HepG2 (cell line): Measurements from ENCODE around the gene UEVLD. TPM values are rescaled to one million over a fixed set of nuclear protein-coding genes. Genes with fewer than 3 reads are reported as not detected.

Experiments used
- BCL6 ChIP-seq: IDR thresholded peaks from 2 replicates; pipeline ENCODE4 v1.6.1; 2016; ENCODE audit warnings: missing genetic modification reagents, missing compliant biosample characterization
- CAMTA2 ChIP-seq: sonication (generic); formaldehyde crosslinking; IDR thresholded peaks from 2 replicates; pipeline ENCODE4 v1.4.0; 2020; ENCODE audit warnings: mild to moderate bottlenecking, missing genetic modification reagents, borderline replicate concordance
- CREB1 ChIP-seq, 2 experiments: fragments of 450-650 bp in 1 of 2; IDR thresholded peaks; 2 replicates each; pipeline ENCODE4 v1.6.1; 2016 to 2017; ENCODE audit warnings: control low read depth in 1 of 2, mild to moderate bottlenecking in 1 of 2, missing compliant biosample characterization in 1 of 2, missing genetic modification characterization in 1 of 2
- GATAD2A ChIP-seq: IDR thresholded peaks from 2 replicates; pipeline ENCODE4 v1.6.1; 2016
- KAT8 ChIP-seq: IDR thresholded peaks from 2 replicates; pipeline ENCODE4 v1.6.1; 2016; ENCODE audit warnings: missing genetic modification reagents, missing compliant biosample characterization
- MAFF ChIP-seq: IDR thresholded peaks from 2 replicates; pipeline ENCODE4 v1.6.1; 2011; ENCODE audit warnings: low read depth, low read length, improper control_type of control experiment
- MXD4 ChIP-seq: IDR thresholded peaks from 2 replicates; pipeline ENCODE4 v1.6.1; 2016; ENCODE audit warnings: mild to moderate bottlenecking, missing biosample characterization, missing genetic modification reagents
- RORA ChIP-seq: sonication (generic); formaldehyde crosslinking; IDR thresholded peaks from 2 replicates; pipeline ENCODE4 v1.5.0; 2020; ENCODE audit warnings: mild to moderate bottlenecking, missing genetic modification reagents, moderate library complexity
- SIN3B ChIP-seq: fragments of 150-350 bp; IDR thresholded peaks from 2 replicates; pipeline ENCODE4 v1.6.1; 2014; ENCODE audit warnings: low read length
- ZFP36L2 ChIP-seq: sonication (generic); formaldehyde crosslinking; IDR thresholded peaks from 2 replicates; pipeline ENCODE4 v1.4.0; 2020; ENCODE audit warnings: missing genetic modification reagents
- ZFX ChIP-seq: sonication (generic); formaldehyde crosslinking; IDR thresholded peaks from 2 replicates; pipeline ENCODE4 v1.4.0; 2020; ENCODE audit warnings: mild to moderate bottlenecking, low read depth, missing genetic modification reagents, moderate library complexity
- ZMYM2 ChIP-seq: sonication (generic); formaldehyde crosslinking; IDR thresholded peaks from 2 replicates; pipeline ENCODE4 v1.8.0; 2022; ENCODE audit warnings: mild to moderate bottlenecking, missing genetic modification reagents
- ZNF101 ChIP-seq: sonication (generic); formaldehyde crosslinking; IDR thresholded peaks from 2 replicates; pipeline ENCODE4 v1.4.0; 2020; ENCODE audit warnings: mild to moderate bottlenecking, low read depth, missing genetic modification reagents, borderline replicate concordance
- ZNF205 ChIP-seq: IDR thresholded peaks from 2 replicates; pipeline ENCODE4 v1.6.1; 2018; ENCODE audit warnings: missing biosample characterization, missing genetic modification reagents
- ZNF441 ChIP-seq: sonication (generic); formaldehyde crosslinking; IDR thresholded peaks from 2 replicates; pipeline ENCODE4 v1.7.0; 2021; ENCODE audit warnings: missing genetic modification reagents, borderline replicate concordance
- ZNF496 ChIP-seq: sonication (generic); formaldehyde crosslinking; IDR thresholded peaks from 2 replicates; pipeline ENCODE4 v1.8.1; 2023; ENCODE audit warnings: mild to moderate bottlenecking, moderate library complexity, missing genetic modification reagents; ENCODE audit not compliant: insufficient replicate concordance
- ZNF660 ChIP-seq: sonication (generic); formaldehyde crosslinking; IDR thresholded peaks from 2 replicates; pipeline ENCODE4 v1.5.1; 2020; ENCODE audit warnings: mild to moderate bottlenecking, low read depth, missing genetic modification reagents, borderline replicate concordance
- ZNF703 ChIP-seq: sonication (generic); formaldehyde crosslinking; IDR thresholded peaks from 2 replicates; pipeline ENCODE4 v1.5.1; 2020; ENCODE audit warnings: missing genetic modification reagents, mild to moderate bottlenecking, moderate library complexity, borderline replicate concordance
- ZNF737 ChIP-seq: sonication (generic); formaldehyde crosslinking; IDR thresholded peaks from 2 replicates; pipeline ENCODE4 v1.5.0; 2020; ENCODE audit warnings: missing genetic modification reagents, mild to moderate bottlenecking, borderline replicate concordance
- ZNF780A ChIP-seq: sonication (generic); formaldehyde crosslinking; IDR thresholded peaks from 2 replicates; pipeline ENCODE4 v1.8.0; 2022; ENCODE audit warnings: mild to moderate bottlenecking, missing genetic modification reagents, moderate library complexity
- polyA plus RNA-seq, 8 experiments: library from polyadenylated mRNA; depleted of rRNA in 3 of 8; stranded (reverse) in 7 of 8; unstranded in 1 of 8; fragments of >200 nt; fragmentation: Illumina TruSeq in 4 of 8; extraction: Trizol in 4 of 8; gene quantifications; 2 replicates each; pipeline versions ENCODE4 v1.2.1 to v1.2.3, GENCODE V29; 2011 to 2016; ENCODE audit warnings: low read depth in 4 of 8, missing spikeins in 1 of 8, mixed read lengths in 1 of 8; ENCODE audit not compliant: insufficient read depth in 1 of 8
- total RNA-seq, 5 experiments: library from RNA; depleted of rRNA; stranded (reverse); fragments of >200 nt; fragmentation: Illumina TruSeq; extraction: Trizol; gene quantifications; 2 replicates each; pipeline ENCODE4 v1.2.3, GENCODE V29; 2016; ENCODE audit warnings: low read depth in 1 of 5
- TF ChIP-seq, protein P1 (sequence below): sonication (generic); formaldehyde crosslinking; IDR thresholded peaks from 2 replicates; pipeline ENCODE4 v1.4.0; 2020; ENCODE audit warnings: mild to moderate bottlenecking, missing genetic modification reagents
- TF ChIP-seq, protein P2 (sequence below): IDR thresholded peaks from 2 replicates; pipeline ENCODE4 v1.6.1; 2012; ENCODE audit warnings: low read depth, low read length, improper control_type of control experiment
- TF ChIP-seq, protein P3 (sequence below): sonication (generic); formaldehyde crosslinking; conservative IDR thresholded peaks from 2 replicates; pipeline ENCODE4 v1.8.0; 2022; ENCODE audit warnings: missing genetic modification reagents
- TF ChIP-seq, protein P4 (sequence below): sonication (generic); formaldehyde crosslinking; IDR thresholded peaks from 2 replicates; pipeline ENCODE4 v1.4.0; 2020; ENCODE audit warnings: missing genetic modification reagents

The UEVLD gene
- total and polyA plus RNA-seq, 2 of the 13 experiments (the other 11 are each of a cell fraction or from before 2014, with no cell fraction given), result 5.7 to 13.7 TPM

DNA sequence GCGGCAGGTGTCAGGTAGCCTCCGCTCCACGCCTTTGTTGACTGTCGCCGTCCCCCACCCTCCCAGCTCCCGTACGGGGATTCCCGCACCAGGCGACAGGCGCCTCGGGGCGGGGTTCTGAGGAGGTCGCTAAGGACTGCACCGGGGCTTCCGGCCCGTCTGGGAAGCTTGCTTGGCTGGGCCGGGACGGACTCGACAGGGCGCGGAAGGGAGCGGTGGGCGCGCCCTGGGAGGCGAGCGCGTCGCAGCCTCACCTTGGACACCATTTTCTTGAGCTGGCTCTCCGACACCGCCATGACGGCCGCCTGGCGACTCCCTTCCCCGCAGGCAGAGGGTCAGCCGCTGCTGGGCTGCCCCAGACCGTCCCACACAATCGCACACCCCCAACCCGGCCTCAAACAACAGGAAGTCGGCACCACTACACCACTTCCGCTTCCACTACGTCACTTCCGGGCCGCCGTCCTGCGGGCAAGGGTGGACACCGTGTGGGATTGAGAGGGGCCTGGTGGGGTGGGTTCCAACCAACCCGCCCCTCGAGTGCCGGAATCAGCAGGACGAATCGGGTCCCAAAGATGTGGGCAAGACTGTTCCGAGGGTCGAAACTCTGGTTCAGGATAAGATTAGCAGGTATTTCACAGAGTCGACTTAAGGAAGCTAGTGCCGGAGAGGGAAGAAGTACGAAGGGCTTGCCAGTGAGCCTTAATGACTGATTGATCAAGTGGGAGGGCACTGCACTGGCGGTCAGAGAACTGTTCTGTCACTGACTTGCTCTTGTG lies 61.8 kb downstream of the UEVLD start, which contains the start of gene TSG101 (continued):
- TF ChIP-seq, protein P1, sequence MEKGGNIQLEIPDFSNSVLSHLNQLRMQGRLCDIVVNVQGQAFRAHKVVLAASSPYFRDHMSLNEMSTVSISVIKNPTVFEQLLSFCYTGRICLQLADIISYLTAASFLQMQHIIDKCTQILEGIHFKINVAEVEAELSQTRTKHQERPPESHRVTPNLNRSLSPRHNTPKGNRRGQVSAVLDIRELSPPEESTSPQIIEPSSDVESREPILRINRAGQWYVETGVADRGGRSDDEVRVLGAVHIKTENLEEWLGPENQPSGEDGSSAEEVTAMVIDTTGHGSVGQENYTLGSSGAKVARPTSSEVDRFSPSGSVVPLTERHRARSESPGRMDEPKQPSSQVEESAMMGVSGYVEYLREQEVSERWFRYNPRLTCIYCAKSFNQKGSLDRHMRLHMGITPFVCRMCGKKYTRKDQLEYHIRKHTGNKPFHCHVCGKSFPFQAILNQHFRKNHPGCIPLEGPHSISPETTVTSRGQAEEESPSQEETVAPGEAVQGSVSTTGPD (CRISPR knock-in tag), result no peak
- TF ChIP-seq GATAD2A (CRISPR knock-in tag), result peak; percentile 61
- peak; percentile 77; the same call in 1 of the 2 replicates for TF ChIP-seq ZNF780A (CRISPR knock-in tag)
- TF ChIP-seq, protein P2, sequence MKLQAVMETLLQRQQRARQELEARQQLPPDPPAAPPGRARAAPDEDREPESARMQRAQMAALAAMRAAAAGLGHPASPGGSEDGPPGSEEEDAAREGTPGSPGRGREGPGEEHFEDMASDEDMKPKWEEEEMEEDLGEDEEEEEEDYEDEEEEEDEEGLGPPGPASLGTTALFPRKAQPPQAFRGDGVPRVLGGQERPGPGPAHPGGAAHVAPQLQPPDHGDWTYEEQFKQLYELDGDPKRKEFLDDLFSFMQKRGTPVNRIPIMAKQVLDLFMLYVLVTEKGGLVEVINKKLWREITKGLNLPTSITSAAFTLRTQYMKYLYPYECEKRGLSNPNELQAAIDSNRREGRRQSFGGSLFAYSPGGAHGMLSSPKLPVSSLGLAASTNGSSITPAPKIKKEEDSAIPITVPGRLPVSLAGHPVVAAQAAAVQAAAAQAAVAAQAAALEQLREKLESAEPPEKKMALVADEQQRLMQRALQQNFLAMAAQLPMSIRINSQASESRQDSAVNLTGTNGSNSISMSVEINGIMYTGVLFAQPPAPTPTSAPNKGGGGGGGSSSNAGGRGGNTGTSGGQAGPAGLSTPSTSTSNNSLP, result no peak
- peak; percentile 50; the same call in 1 of the 2 replicates for TF ChIP-seq ZNF441
- no peak for TF ChIP-seq ZNF660 (CRISPR knock-in tag)
- TF ChIP-seq MAFF, result no peak
- TF ChIP-seq BCL6, result peak; percentile 41; the same call in 1 of the 2 replicates
- TF ChIP-seq SIN3B, result no peak; the same call in none of the 2 replicates
- TF ChIP-seq KAT8, result peak; percentile 98
- 0 out of 2 replicates have a peak, but pooled peaks have one; percentile 58 for TF ChIP-seq ZMYM2 (CRISPR knock-in tag)
- peak; percentile 39; the same call in 1 of the 2 replicates for TF ChIP-seq ZNF703 (CRISPR knock-in tag)
- TF ChIP-seq CAMTA2 (CRISPR knock-in tag), result 0 out of 2 replicates have a peak, but pooled peaks have one; percentile 80
- TF ChIP-seq ZNF496 (CRISPR knock-in tag), result no peak
- TF ChIP-seq ZNF205 (CRISPR knock-in tag), result peak; percentile 78
- TF ChIP-seq, protein P3, sequence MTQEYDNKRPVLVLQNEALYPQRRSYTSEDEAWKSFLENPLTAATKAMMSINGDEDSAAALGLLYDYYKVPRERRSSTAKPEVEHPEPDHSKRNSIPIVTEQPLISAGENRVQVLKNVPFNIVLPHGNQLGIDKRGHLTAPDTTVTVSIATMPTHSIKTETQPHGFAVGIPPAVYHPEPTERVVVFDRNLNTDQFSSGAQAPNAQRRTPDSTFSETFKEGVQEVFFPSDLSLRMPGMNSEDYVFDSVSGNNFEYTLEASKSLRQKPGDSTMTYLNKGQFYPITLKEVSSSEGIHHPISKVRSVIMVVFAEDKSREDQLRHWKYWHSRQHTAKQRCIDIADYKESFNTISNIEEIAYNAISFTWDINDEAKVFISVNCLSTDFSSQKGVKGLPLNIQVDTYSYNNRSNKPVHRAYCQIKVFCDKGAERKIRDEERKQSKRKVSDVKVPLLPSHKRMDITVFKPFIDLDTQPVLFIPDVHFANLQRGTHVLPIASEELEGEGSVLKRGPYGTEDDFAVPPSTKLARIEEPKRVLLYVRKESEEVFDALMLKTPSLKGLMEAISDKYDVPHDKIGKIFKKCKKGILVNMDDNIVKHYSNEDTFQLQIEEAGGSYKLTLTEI (CRISPR knock-in tag), result no peak
- peak; percentile 54; the same call in 1 of the 2 replicates for TF ChIP-seq MXD4
- 0 out of 2 replicates have a peak, but pooled peaks have one; percentile 39 for TF ChIP-seq ZNF737 (CRISPR knock-in tag)
- TF ChIP-seq CREB1 (IDR thresholded peaks at IDR 0.05), result peak; percentile 96
- TF ChIP-seq CREB1 (CRISPR knock-in tag; IDR thresholded peaks at IDR 0.05), result peak; percentile 99
- no peak for TF ChIP-seq RORA (CRISPR knock-in tag)
- no peak for TF ChIP-seq ZNF101 (CRISPR knock-in tag)
- TF ChIP-seq, protein P4, sequence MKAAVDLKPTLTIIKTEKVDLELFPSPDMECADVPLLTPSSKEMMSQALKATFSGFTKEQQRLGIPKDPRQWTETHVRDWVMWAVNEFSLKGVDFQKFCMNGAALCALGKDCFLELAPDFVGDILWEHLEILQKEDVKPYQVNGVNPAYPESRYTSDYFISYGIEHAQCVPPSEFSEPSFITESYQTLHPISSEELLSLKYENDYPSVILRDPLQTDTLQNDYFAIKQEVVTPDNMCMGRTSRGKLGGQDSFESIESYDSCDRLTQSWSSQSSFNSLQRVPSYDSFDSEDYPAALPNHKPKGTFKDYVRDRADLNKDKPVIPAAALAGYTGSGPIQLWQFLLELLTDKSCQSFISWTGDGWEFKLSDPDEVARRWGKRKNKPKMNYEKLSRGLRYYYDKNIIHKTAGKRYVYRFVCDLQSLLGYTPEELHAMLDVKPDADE (CRISPR knock-in tag), result no peak
- peak; percentile 98 for TF ChIP-seq ZFX
- TF ChIP-seq ZFP36L2 (CRISPR knock-in tag), result peak; percentile 77; the same call in 1 of the 2 replicates
